GM12872 (cell line): ENCODE results near the gene PPIP5K1.

ENCODE experiments used
- TF ChIP-seq, protein P1 (sequence below): IDR thresholded peaks from 3 replicates; pipeline ENCODE4 v1.5.1; 2011; ENCODE audit warnings: low read depth, mild to moderate bottlenecking, low read length, moderate library complexity; ENCODE audit not compliant: insufficient read depth

Gene PPIP5K1

GRCh38 chr15:43505738-43506137 is 84.3 kb downstream of the PPIP5K1 start:
- TF ChIP-seq, protein P1, sequence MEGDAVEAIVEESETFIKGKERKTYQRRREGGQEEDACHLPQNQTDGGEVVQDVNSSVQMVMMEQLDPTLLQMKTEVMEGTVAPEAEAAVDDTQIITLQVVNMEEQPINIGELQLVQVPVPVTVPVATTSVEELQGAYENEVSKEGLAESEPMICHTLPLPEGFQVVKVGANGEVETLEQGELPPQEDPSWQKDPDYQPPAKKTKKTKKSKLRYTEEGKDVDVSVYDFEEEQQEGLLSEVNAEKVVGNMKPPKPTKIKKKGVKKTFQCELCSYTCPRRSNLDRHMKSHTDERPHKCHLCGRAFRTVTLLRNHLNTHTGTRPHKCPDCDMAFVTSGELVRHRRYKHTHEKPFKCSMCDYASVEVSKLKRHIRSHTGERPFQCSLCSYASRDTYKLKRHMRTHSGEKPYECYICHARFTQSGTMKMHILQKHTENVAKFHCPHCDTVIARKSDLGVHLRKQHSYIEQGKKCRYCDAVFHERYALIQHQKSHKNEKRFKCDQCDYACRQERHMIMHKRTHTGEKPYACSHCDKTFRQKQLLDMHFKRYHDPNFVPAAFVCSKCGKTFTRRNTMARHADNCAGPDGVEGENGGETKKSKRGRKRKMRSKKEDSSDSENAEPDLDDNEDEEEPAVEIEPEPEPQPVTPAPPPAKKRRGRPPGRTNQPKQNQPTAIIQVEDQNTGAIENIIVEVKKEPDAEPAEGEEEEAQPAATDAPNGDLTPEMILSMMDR, result no peak

GRCh38 chr15:43499635-43500034 is 90.4 kb downstream of the PPIP5K1 start:
- TF ChIP-seq, protein P1, result no peak

GRCh38 chr15:43498990-43499389 is 91.0 kb downstream of the PPIP5K1 start:
- TF ChIP-seq, protein P1, result no peak

- TF ChIP-seq, protein P1, result no peak
Observed at GRCh38 chr15:43493703-43494472, 96.1 kb downstream of the PPIP5K1 start.

DNA sequence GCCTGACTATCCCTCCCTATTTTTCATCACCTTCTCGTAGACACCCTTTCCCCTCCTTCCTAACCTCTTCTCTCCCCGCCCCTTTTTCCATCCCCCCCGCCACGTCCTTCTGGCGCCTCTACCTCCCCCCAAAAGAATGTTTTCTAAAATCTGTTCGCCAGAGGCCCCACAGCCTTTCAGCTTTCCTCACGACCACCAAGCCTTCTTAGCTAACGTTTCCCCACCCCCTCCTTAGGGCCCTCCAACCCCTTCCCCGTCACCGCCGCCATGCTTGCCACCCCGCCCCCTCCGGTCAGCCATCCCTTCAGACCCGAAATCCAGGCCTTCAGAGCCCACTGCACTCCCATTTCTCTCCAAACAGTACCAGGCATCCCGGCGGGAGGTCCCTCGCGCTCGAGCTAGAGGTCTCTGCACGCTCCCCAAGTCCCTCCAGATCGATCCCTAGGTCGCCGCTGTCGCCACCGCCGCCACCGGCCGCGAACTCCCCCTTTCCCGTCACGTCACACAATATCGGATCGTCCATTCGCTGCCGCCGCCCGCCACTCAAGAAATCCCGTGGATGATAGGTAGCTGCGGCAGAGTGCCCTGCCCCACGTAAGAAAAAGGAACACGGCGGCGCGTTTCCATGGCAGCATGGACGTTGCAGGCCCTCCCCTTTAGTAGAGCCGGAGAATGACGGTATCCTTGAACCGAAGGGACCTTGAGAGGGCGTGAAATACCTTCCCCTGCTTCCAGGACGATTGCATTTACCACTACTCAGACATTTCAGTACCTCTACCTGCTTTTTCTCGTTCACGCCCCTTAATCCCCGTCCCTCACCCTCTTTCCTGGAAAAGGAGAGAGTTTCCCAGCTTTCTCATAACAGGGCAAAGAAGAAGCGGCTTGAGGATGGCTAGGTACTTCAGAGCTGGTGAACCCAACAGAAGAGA is 97.1 kb downstream of the PPIP5K1 start, which contains the start of gene TP53BP1:
TSS of gene TP53BP1 (minus strand) at position 484 of the 929 bp plus-strand sequence. CDS start at position 371, 113 bp downstream.
- TF ChIP-seq, protein P1, result no peak

GRCh38 chr15:43492266-43492665 is 97.7 kb downstream of the PPIP5K1 start:
- TF ChIP-seq, protein P1, result no peak

- TF ChIP-seq, protein P1, result no peak
Observed at GRCh38 chr15:43489191-43489590, 100.8 kb downstream of the PPIP5K1 start.
